Measurements from ENCODE around the gene TELO2.
"Not testable (repeated sequence)": the region's sequence is repeated elsewhere in the genome, so short reads cannot be mapped to it uniquely, and the experiment has no call there.

TELO2 gene

DNA sequence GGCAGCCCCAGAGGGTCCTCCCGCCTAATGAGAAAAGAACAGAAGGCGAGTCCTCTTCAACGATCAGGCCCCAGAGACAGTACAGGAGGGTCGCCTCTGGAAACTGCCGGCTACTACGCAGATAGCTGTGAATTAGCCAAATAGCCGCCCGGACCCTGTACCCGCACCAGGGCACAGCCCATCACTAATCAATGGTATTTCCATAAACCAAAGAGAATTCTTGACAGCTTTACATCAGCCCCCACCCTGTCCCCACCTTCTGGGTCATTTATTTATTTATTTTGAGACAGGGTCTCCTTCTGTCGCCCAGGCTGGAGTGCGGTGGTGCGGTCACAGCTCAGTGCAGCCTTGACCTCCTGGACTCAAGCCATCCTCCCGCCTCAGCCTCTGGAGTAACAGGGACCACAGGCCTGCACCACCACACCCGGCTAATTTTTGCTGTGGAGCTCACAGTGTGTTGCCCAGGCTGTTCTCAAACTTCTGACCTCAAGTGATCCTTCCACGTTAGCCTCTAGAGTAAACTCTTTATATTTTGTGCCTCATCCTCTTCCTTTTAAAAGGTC lies 17.5 kb upstream of the TELO2 start:
- DNase-seq (ENCODE audit: low read depth in 1 of 2, low spot score in 1 of 2) = no peak

DNA sequence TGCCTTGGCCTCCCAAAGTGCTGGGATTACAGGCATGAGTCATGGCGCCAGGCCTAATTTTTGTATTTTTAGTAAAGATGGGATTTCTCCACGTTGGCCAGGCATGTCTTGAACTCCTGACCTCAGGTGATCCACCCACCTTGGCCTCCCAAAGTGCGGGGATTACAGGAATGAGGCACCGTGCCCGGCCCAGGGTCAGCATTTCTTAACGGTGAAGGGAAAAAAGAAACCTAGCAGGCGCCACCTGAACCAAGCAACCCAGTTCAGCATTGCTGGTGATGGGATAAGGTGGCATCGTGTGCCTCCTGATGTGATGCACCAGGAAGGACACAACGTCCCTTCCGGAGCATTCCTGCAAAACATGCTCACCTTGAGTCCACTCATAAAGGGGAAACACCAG lies 16.1 kb upstream of the TELO2 start:
- DNase-seq (ENCODE audit: low read depth in 1 of 2, low spot score in 1 of 2) = no peak

DNA sequence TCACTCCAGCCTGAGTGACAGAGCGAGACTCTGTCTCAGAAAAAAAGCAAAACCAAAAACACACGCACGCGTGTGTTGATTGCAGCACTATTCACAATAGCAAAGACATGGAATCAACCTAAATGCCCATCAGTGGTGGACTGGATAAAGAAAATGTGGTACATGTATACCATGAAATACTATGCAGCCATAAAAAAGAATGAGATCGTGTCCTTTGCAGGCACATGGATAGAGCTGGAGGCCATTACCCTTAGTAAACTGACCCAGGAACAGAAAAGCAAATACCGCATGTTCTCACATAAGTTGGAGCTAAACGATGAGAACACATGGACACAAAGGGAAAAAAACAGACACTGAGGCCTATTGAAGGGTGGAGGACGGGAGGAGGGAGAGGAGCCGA lies 14.2 kb upstream of the TELO2 start:
- DNase-seq (ENCODE audit: low read depth in 1 of 2, low spot score in 1 of 2) = not testable (repeated sequence)

DNA sequence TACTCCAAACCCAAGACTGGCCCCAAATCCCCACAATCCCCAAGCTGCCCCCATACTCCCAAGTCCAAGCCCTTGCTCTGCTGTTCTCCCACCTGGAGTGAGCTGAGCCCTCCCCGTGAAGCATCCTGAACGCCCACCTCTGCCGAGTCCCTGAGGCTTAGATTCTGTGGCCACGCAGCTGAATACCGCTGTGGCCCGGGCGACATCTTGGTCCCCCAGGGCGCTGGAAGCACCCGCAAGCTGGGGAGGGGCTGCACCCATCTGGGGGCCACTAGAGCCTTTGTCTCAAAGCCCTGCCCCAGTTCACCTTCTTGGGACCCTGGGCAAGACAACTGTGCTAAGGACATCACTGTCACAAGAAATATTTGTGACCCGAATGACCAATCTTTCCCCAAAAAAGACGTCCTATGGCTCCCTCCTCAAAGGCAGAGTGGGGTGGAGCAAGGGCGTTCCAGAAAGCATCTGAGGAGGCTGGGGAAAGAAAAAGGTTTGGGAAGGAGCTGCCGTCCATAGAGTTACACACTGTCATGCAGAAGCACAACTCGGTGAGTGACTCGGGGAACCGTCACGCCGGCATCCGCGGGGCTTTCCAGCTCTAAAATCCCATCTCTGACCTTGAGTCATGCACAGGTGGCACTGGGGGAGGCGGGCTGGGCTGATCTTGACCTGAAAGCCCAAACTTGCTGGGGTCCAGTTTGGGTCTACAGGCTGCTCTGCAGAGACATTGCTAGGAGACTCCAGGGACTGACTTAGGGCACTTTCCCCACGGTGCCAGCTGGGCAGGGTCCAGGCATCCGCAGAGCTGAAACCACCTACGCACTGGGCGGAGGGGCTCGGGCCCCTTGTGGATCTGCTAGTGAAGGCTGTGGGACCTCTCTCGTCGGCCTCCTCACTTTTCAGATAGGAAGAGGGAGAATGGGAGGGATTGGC lies 11.0 kb upstream of the TELO2 start:
- DNase-seq (ENCODE audit: low read depth in 1 of 2, low spot score in 1 of 2) = no peak

DNA sequence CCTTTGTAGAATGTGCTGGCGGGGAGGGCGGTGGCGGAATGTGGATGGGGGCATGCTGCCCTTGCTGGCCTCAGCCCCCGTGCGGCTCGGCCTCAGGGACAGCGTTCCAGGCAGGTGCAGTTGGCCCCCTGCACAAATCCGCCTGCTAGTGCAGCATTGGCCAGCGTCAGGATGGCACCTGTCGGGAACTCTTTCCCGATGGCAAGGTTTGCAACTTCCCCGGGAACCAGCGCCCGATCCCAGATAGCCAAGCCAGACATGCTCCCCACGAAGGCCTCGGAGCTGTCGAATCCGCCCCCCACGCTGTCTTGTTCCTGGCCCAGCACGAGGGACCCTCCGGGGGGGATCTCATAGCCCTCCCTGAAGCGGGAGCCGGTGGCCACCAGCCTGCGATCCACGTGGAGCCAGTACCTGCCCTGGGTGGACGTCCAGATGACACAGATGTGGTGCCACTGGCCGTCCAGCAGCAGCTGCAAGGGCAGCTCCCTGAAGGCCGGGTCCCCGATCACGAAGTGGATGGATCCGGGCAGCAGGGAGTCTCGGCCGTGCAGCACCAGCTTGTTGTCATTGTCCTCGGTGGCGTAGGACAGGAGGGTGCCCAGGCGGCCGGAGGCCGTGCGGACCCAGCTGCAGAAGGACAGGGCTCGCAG lies 7.2 kb upstream of the TELO2 start:
- no peak for DNase-seq (ENCODE audit: low read depth in 1 of 2, low spot score in 1 of 2)

DNA sequence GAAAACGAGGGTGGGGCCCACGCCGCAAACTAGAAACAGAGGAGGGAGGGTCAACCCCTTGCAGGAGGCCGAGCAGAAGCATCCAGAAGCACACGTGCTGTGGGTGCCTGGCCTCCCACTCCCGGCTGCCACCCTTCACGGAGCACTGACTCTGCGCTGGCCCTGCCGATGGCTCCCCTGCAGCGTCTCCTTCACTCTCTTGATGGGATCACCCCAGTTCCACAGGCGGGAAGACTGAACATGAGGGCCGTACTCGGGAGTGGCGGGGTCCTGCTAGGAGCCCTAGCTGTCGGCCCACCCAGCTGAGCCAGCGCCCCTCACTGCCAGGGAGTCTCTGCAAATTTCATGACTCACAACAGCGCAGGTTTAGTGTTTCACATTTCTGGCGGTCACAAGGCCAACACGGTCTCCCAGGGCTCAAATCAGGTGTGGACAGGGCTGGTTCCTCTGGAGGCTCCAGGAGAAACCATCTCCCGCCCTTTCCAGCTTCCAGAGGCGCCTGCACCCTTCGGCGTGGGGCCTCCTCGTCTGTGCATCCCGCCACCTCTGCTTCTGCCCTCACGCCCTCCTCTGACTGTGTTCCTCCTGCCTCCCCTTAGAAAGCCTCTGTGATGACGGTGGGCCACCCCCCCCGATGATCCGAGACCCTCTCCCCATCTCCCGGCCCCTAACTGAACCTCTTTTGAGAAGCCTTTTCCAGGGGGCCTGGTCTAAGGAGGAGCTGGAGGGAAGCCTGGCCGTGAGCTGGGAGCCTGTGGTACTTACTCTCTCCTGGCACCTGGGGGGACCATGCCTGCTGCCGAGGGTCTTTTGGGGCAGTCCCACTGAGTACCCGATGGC lies 6.4 kb upstream of the TELO2 start:
- no peak for DNase-seq (ENCODE audit: low read depth in 1 of 2, low spot score in 1 of 2)

DNA sequence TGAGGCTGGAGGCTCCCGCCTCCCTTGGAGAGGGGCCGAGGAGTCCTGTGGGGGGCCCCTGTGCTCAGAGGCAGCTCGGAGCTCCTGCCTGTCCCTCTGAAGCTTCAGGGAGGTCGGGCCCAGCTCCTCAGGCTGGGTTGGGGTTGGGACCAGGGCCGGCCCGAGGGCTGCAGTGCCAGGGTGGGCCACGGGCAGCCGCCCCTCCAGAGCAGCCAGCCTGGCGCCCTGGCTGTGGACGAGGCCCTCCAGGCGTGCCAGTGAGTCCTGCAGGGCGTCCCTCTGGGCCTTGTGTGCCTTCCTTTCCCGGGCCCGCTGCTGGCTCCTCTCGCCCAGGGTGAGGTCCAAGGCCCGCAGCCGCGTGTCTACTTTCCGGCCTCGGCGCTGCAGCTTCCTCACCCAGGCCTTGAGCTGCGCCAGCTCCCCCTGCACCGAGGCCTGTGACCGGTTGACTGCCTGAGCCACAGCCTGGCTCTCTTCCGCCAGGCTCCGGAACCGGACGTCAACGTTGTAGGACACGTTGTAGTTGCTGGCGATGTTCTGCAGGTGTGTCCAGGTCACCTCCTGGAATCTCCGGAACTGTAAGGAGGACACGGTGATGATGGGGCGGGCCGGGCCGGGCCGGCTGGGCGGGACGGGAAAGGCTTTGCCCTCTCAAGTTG lies 5.6 kb upstream of the TELO2 start:
- DNase-seq (ENCODE audit: low read depth in 1 of 2, low spot score in 1 of 2) = no peak

DNA sequence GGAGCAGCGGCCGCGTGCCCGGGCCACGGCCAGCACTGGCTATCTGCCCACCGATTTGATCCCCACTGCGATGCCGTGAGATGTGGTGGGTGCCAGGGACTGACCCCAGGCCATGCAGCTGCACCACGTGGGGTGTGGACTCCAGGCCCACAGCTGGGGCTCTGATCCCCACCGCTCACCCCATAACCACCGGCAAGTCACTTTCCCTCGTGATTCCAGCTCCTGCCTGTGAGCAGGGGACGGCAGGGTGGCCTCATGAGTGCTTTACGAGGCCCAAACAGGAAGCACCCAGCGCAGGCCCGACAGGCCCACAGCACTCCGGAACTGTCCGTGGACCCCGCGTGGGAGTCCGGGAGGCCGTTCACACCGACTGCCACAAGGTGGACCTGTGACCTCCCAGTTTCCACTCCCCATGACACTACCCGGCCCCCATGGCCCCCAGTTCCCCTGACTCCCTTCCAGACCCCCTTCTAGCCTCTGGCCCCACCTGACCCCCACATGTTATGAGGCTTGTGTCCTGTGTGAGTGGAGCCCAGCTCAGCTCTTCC lies 5.0 kb upstream of the TELO2 start:
- DNase-seq (ENCODE audit: low read depth in 1 of 2, low spot score in 1 of 2) = no peak

DNA sequence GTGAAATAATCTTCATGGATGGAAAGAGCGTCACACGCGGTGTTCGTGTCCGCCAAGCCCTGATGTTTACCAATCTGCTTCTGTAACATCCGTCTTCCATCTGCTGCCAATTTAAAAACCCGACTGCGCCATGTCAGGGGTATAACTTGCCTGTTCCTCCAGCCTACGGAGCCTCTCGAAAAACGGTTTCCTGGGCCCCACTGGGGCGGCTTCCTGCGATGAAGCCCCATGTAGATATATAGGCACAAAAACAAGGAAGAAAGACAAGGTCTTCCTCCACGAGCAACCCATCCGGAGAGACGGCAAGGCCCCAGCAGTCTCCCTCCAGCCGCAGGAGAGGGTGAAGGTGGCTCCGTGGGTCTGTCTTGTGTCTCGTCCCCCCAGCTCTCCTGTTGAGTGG lies 4.5 kb upstream of the TELO2 start, which contains the start of gene PTX4:
TSS of gene PTX4 (minus strand) at position 326 of the 400 bp plus-strand sequence. CDS start at position 291, 35 bp downstream.
- no peak for DNase-seq (ENCODE audit: low read depth in 1 of 2, low spot score in 1 of 2)

DNA sequence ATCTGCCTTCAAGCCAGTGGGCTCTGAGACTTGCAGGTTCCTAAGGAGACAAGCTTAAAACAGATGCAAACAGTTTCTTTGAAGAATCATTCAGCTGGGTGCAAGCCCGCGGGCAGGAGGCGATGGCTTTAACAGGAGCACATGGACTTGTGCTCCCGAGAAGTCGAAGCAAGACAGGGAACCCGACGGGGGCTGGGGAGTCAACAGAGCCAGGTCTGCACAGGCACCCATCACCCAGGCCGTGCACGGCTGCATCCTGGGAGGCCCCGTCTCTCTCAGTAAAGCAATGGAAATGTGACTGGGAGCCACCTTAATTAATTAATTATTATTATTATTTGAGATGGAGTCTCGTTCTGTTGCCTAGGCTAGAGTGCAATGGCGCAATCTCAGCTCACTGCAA lies 4.1 kb upstream of the TELO2 start:
- DNase-seq (ENCODE audit: low read depth in 1 of 2, low spot score in 1 of 2) = no peak

DNA sequence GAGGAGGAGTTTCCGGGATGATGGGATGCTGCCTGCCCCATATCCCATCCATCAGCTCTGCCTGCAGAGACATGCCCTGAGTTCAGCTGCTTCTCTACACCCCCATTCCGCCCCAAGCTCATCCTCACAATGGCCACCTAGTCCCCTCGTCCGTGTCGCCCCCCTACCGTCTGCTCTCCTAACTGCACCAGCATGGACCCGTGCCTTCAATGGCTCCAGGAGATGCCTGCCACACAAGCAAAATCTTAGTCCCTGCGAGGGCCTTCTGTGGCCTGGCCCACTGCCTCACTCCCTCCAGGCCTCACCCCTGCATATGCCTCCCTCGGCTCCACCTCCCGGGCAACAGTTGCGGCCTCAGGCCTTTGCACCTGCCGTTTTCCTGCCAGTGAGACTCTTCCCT lies 1.8 kb upstream of the TELO2 start:
- DNase-seq (ENCODE audit: low read depth in 1 of 2, low spot score in 1 of 2) = no peak

DNA sequence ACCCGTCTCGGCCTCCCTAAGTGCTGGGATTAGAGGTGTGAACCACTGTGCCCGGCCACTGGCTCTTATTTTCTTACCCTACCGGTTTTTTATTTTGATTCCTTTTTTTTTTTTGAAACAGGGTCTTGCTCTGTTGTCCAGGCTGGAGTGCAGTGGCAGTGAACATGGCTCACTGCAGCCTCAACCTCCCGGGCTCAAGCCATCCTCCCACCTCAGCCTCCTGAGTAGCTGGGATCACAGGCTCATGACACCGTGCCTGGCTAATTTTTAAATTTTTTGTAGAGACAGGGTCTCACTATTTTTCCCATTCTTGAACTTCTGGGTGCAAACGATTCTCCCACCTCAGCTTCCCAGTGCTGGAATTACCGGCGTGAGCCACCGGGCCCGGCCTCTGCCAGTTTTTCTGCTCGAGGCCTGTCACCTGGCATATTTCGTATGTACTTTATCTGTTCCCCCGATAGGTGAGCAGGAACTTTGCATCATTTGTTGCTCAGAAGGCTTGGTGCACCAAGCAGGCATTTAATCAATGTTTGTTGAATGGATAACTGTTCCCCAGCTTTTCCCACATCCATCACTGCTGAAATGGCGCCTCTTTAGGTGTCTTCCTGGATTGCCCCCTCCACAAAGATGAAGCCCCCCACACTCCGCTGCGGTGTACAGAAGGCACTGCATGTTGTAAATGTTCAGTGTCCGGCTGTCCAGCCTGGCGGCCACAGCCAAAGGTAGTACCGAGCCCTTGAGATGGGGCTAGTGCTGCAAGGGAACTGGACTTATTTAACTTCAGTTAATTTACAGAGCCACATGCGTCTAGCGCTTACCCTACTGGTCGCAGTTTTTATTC lies 858 bp upstream of the TELO2 start:
- DNase-seq (ENCODE audit: low read depth in 1 of 2, low spot score in 1 of 2) = no peak

DNA sequence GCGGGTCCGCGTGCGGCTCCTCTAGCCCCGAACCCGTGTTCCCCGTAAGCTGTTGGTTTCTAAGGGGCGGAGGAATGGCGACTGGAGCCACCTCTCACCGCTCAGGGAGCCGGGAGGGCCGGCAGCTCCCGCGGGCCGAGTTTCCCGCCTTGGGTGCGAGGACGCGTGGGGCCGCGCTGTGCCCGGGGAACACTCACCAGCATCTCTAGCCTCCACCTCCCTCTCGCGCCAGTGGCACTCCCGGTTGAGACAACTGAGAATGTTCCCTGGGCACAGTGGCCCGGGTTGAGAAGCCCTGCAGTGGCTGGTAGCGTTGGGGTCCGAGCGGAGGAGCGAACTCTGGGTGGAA lies 560 bp downstream of the TELO2 start:
- DNase-seq (ENCODE audit: low read depth in 1 of 2, low spot score in 1 of 2) = no peak

DNA sequence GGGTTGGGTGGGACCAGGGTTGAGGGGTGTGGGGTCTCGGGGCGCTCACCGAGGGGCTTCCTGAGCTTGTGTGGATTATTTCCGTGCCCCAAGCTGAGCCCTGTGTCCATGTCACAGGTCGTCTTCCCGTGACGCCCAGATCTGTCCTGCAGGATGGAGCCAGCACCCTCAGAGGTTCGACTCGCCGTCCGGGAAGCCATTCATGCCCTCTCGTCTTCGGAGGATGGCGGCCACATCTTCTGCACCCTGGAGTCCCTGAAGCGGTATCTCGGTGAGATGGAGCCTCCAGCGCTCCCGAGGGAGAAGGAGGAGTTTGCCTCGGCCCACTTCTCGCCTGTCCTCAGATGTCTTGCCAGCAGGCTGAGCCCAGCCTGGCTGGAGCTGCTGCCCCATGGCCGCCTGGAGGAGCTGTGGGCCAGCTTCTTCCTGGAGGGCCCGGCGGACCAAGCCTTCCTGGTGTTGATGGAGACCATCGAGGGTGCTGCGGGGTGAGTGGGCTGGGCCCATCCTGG lies 1.0 kb downstream of the TELO2 start:
- DNase-seq (ENCODE audit: low read depth in 1 of 2, low spot score in 1 of 2) = no peak

DNA sequence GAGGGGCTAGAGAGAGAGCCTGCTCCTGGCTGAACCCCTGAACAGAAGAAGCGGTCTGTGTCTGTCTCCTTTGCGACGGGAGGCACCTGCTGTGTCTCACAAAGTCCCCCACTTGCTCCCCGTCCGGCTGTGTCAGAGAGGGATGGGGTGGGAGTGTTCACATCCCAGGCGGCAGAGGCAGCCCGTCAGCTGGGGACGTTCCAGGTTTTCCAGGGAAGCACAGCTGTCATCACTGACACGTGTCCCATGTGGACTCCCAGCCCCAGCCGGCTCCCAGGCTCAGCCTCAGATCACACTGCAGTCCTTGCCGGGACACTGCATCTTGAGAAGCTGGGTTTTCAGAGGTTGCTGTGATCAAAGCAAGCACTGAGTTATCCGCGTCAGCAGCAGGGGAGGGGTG lies 1.6 kb downstream of the TELO2 start:
- no peak for DNase-seq (ENCODE audit: low read depth in 1 of 2, low spot score in 1 of 2)

DNA sequence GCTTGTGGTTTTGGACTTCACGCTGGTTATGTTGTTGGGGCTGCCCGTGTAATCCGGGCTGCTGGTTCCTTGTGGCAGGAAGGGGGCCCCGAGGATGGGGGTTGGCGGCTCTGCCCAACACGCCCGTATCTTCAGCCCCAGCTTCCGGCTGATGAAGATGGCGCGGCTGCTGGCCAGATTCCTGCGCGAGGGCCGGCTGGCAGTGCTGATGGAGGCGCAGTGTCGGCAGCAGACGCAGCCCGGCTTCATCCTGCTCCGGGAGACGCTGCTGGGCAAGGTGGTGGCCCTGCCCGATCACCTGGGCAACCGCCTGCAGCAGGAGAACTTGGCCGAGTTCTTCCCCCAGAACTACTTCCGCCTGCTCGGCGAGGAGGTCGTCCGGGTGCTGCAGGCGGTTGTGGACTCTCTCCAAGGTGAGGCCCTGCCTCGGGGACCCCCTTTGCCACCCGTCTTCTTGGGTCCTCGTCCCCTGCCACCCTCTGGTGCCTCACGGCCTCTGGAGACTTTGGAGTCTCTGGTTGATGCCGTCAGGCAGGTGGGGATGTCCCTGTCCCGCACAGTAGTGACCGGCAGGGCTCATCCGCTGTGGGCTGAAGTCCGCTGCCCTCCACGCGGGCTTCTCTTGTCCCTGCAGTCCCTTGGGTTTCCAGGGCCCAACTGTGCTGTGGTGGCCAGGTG lies 2.2 kb downstream of the TELO2 start:
- no peak for DNase-seq (ENCODE audit: low read depth in 1 of 2, low spot score in 1 of 2)

DNA sequence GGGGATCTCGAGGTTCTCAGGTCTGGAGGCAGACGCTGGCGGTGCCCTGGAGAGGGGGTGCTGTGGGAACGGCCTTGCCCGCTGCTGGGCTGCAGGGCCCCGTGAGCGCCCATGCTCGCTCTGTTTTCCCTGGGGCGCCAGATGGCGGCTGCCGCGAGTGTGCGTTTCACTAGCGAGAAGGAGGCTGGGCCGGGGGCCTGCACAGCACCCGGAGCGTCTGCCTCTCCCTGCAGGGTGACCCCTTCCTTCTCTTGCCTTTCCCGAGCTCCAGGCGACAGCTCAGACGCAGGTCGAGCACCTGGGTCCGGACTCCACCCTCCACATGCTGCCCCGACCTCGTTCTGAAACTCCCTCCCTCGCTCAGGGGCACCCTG lies 2.7 kb downstream of the TELO2 start:
- no peak for DNase-seq (ENCODE audit: low read depth in 1 of 2, low spot score in 1 of 2)

DNA sequence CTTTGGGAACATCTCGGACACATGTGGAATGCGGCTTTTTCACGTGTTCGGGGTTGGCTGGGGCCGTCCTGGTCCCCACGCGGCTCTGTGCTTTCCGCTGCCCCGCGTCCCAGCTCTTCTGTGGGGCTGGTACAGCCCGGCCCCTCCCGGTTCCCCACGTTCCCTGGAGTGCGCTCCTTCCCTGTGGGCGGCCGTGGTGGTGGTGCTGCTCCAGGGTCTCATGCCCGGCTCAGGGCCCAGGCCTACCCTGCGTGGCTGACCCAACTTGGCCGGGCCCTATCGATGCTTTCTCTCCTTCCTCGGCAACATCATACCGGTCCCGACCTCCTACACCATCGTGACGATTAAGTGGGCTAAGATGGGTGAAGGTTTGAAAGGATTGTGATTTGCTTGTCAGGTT lies 3.3 kb downstream of the TELO2 start:
- no peak for DNase-seq (ENCODE audit: low read depth in 1 of 2, low spot score in 1 of 2)

DNA sequence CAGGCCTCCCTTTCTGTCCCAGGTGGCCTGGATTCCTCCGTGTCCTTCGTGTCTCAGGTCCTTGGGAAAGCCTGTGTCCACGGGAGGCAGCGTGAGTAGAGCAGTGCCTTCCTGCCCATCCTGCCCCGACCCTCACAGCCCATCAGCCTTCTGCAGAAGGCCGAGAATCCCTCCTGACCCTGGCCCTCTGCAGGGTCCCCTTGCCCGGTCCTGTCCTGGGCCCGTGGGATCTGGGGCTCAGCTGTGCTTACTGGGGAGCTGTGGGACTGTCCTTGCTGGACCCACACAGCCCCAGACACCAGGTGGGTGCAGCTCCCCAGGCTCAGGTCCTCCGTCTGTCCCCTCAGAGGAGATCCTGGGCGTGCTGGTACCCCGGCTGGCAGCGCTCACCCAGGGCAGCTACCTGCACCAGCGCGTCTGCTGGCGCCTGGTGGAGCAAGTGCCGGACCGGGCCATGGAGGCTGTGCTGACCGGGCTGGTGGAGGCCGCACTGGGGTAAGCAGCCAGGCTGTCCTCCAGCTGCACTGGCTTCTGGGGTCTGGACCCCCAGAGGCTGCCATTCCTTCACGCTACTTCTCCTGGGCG lies 3.9 kb downstream of the TELO2 start:
- no peak for DNase-seq (ENCODE audit: low read depth in 1 of 2, low spot score in 1 of 2)

Data from activated T-helper 1 cell treated with anti-CD3 and anti-CD28 coated beads, Interleukin-2, amount 50 U/mL, for 16 hours (primary cell).